ENCODE data around the gene IER5L. TPM values are rescaled to one million over a fixed set of nuclear protein-coding genes. Genes with fewer than 3 reads are reported as not detected.

The IER5L gene
- total and polyA plus RNA-seq, 2 experiments from 2014 or later = 21.5 to 77.4 TPM

DNA sequence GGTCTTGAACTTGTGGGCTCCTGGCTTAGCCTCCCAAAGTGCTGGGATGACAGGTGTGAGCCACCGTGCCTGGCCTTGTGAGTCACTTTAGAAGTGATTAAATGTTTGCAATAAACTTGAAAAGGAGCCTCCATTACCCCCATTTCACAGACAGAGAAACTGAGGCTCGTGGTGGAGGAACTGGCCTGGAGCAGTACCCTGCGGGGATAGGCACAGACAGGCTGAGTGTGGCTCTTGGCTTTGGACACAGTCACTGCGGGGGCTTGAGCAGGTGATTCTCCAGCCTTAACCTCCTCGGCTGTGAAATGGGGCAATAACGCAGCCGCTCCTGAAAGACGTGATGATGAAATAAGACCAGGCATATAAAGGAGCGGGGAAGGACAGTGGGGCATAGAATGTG is 40.9 kb upstream of the IER5L start:
- no peaks in the 10 kb centered on the region for H3K27me3 ChIP-seq
- H3K9me3 ChIP-seq (ENCODE audit: low read depth) = no peaks in the 10 kb centered on the region
- H3K4me3 ChIP-seq = no peak overlapping the region
- H3K27ac ChIP-seq = no peak overlapping the region
- H3K4me1 ChIP-seq (ENCODE audit: low read depth) = peaks cover 28% of the 10 kb centered on the region
- H3K36me3 ChIP-seq = no peaks in the 10 kb centered on the region
- TF ChIP-seq, protein P1, sequence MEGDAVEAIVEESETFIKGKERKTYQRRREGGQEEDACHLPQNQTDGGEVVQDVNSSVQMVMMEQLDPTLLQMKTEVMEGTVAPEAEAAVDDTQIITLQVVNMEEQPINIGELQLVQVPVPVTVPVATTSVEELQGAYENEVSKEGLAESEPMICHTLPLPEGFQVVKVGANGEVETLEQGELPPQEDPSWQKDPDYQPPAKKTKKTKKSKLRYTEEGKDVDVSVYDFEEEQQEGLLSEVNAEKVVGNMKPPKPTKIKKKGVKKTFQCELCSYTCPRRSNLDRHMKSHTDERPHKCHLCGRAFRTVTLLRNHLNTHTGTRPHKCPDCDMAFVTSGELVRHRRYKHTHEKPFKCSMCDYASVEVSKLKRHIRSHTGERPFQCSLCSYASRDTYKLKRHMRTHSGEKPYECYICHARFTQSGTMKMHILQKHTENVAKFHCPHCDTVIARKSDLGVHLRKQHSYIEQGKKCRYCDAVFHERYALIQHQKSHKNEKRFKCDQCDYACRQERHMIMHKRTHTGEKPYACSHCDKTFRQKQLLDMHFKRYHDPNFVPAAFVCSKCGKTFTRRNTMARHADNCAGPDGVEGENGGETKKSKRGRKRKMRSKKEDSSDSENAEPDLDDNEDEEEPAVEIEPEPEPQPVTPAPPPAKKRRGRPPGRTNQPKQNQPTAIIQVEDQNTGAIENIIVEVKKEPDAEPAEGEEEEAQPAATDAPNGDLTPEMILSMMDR (IDR thresholded peaks at IDR 0.05; ENCODE audit: low read depth, low read length) = no peak
- no peak for DNase-seq (ENCODE audit: low read depth in 1 of 2, low spot score in 1 of 2)

DNA sequence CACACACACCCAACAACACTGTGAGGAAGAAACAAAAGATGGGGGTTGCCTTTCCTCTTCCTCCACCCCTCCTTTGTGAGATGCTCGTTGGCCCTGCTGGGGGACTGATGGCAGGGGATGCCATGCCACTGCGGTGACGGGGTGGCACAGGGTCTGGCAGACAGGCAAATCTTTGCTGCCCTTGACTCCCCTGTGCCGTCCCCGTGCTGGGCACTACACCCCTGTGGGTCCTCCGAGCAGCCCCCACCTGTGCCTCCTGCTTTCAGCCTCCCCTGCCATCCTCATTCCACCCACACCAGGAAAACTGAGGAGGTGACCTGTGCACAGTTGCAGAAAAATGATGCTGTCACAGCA is 40.2 kb upstream of the IER5L start:
- H3K4me3 ChIP-seq = no peak overlapping the region
- no peak for DNase-seq (ENCODE audit: low read depth in 1 of 2, low spot score in 1 of 2)
- H3K9me3 ChIP-seq (ENCODE audit: low read depth) = no peaks in the 10 kb centered on the region
- peaks cover 23% of the 10 kb centered on the region for H3K4me1 ChIP-seq (ENCODE audit: low read depth)
- TF ChIP-seq, protein P1 (IDR thresholded peaks at IDR 0.05; ENCODE audit: low read depth, low read length) = no peak
- no peaks in the 10 kb centered on the region for H3K27me3 ChIP-seq
- H3K27ac ChIP-seq = peak overlapping the region; percentile 92
- no peaks in the 10 kb centered on the region for H3K36me3 ChIP-seq

DNA sequence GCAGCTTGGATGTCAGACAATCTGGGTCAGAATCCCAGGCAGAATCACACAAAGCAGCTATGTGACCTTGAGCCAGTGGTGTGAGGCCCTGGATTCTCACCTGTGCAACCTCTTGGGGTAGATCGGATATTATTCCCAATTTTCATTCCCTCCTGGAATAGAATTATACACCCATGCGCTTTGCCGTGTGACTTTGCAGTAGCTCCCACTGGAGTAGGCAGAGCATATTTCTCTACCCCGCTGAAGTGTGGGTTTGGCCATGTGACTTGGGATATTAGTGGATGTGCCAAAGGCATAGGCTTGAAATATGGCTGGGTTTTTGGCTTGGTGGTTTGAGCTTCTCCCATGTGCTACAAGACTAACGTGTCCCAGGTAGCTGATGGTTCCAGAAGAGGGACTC is 35.5 kb upstream of the IER5L start:
- Histone ChIP-seq H3K27ac (no peak overlapping the region), H3K4me3 (no peak overlapping the region), H3K27me3 (no peaks in the 10 kb centered on the region), H3K36me3 (no peaks in the 10 kb centered on the region), H3K9me3 (ENCODE audit: low read depth) (no peaks in the 10 kb centered on the region), H3K4me1 (ENCODE audit: low read depth) (peaks cover 15% of the 10 kb centered on the region)
- DNase-seq (ENCODE audit: low read depth in 1 of 2, low spot score in 1 of 2) = no peak
- TF ChIP-seq, protein P1 (IDR thresholded peaks at IDR 0.05; ENCODE audit: low read depth, low read length) = no peak

DNA sequence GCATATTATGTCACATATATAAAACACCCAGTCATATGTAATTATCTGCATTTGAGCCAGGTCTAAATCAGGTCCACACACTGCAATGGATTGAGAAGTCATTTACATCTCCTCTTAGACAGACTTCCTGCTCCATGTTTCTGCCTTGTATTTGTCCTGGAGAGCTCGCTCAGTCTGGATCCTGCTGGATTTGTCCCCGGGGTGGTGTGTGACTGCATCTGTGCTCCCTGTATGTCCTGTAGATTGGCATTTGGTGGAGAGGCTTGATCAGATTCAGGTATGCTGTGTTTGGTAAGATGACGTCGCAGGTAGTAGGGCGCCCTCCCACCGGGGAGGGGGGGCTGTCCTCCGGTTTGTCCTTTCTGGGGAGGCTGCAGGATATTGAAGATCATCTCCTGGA is 33.6 kb upstream of the IER5L start:
- TF ChIP-seq, protein P1 (IDR thresholded peaks at IDR 0.05; ENCODE audit: low read depth, low read length) = no peak
- no peaks in the 10 kb centered on the region for H3K9me3 ChIP-seq (ENCODE audit: low read depth)
- H3K27ac ChIP-seq = no peak overlapping the region
- peaks cover 7% of the 10 kb centered on the region for H3K4me1 ChIP-seq (ENCODE audit: low read depth)
- H3K27me3 ChIP-seq = no peaks in the 10 kb centered on the region
- no peak overlapping the region for H3K4me3 ChIP-seq
- DNase-seq (ENCODE audit: low read depth in 1 of 2, low spot score in 1 of 2) = no peak
- H3K36me3 ChIP-seq = no peaks in the 10 kb centered on the region

DNA sequence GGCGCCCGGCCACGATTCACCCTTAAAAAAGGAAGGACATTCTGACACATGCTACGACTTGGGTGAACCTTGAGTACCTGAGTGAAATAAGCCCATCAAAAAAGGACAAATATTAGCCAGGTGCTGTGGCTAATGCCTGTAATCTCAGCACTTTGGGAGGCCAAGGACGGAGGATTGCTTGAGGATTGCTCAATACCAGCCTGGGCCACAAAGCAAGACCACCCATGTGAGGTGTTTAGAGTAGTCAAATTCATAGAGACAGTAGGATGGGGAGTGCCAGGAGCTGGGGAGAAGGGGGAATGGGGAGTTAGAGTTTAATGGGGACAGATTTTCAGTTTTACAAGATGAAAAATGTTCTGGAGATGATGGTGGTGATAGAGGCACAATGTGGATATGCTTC is 32.1 kb upstream of the IER5L start:
- no peak for DNase-seq (ENCODE audit: low read depth in 1 of 2, low spot score in 1 of 2)
- Histone ChIP-seq H3K9me3 (ENCODE audit: low read depth) (no peaks in the 10 kb centered on the region), H3K36me3 (no peaks in the 10 kb centered on the region), H3K27ac (no peak overlapping the region), H3K4me3 (no peak overlapping the region), H3K27me3 (no peaks in the 10 kb centered on the region), H3K4me1 (ENCODE audit: low read depth) (peaks cover 7% of the 10 kb centered on the region)
- TF ChIP-seq, protein P1 (IDR thresholded peaks at IDR 0.05; ENCODE audit: low read depth, low read length) = no peak

DNA sequence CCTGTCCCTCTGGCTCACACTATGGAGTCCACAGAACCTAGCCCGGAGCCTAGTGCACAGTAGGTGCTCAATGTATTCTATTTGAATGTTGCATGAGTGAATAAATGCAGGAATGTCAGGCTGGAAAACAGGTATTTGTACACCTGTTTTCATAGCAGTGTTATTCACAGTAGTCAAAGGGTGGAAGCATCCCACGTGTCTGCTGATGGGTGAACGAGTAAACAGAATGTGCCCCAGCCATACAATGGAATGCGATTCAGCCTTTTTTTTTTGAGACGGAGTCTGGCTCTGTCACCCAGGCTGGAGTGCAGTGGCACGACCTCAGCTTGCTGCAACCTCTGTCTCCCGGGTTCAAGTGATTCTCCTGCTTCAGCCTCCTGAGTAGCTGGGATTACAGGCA is 31.5 kb upstream of the IER5L start:
- TF ChIP-seq, protein P1 (IDR thresholded peaks at IDR 0.05; ENCODE audit: low read depth, low read length) = no peak
- Histone ChIP-seq H3K27me3 (no peaks in the 10 kb centered on the region), H3K4me3 (no peak overlapping the region), H3K36me3 (no peaks in the 10 kb centered on the region), H3K4me1 (ENCODE audit: low read depth) (peaks cover 7% of the 10 kb centered on the region), H3K27ac (no peak overlapping the region), H3K9me3 (ENCODE audit: low read depth) (no peaks in the 10 kb centered on the region)
- no peak for DNase-seq (ENCODE audit: low read depth in 1 of 2, low spot score in 1 of 2)
